Activated CD4-positive, alpha-beta T cell treated with anti-CD3 and anti-CD28 coated beads, Interleukin-2, amount 50 U/mL, for 1 hour (primary cell): ENCODE data around the gene FASTK.
A peak's percentile ranks its signal among the peaks of the same experiment; 100 is the strongest.

Experiments used
- DNase-seq: peaks from one replicate; pipeline ENCODE4 v3.0.0-alpha.2; 2020

The FASTK gene

DNA sequence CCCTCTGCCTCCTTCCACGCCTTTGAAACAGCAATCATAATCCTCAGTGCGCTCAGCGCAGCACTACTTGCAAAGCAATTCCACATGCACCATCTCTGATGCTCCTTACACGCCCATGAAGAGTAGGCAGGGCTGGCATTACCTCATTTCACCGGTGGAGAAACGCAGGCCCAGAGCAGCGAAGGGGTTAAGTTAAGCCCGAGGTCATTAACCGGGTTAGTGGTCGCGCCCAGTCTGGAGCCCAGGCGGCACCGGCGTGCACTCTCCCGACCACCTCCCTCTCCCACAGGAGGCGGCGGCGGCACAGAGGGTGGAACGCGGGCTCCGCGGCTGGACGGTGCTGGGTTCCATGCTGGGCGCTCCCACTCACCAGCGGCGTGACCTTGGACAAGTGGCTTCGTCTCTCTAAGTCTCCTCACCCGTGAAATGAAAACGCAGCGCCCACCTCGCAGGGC, 515 bp downstream of the FASTK start:
- peak; percentile 8 for DNase-seq

DNA sequence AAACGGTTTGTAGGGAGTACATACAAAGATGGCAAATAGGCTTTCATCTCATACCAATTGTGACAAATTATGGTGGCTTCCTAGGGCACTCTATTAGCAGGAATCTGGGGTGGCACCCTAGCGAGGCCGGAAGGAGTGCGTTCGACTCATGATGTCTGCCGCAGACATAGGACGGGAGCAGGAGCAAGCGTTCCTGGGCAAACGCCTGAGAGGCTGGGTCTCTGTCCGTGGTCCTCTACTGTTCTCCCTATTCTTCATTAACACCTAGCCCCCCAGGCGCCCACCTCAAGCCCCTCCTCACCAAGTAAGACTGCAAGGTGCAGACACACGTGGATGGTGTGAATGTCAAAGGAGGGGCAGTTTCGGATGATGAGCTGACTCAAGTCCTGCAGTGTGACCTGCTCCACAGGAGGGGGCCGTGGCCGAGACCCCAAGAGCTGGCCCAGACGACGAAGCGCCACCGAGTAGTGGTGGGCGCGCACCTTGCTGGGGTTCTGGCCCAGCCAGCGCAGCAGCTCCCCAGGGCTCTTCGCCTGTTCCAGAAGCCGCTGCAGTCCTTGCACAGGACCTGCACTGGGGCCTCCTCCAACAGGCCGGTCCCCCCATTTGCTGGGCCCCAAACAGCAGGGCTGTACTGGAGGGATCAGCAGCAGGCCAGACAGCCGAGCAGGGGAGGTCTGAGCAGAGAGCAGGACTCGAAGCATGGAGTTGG, 1.3 kb downstream of the FASTK start:
- DNase-seq, result no peak

DNA sequence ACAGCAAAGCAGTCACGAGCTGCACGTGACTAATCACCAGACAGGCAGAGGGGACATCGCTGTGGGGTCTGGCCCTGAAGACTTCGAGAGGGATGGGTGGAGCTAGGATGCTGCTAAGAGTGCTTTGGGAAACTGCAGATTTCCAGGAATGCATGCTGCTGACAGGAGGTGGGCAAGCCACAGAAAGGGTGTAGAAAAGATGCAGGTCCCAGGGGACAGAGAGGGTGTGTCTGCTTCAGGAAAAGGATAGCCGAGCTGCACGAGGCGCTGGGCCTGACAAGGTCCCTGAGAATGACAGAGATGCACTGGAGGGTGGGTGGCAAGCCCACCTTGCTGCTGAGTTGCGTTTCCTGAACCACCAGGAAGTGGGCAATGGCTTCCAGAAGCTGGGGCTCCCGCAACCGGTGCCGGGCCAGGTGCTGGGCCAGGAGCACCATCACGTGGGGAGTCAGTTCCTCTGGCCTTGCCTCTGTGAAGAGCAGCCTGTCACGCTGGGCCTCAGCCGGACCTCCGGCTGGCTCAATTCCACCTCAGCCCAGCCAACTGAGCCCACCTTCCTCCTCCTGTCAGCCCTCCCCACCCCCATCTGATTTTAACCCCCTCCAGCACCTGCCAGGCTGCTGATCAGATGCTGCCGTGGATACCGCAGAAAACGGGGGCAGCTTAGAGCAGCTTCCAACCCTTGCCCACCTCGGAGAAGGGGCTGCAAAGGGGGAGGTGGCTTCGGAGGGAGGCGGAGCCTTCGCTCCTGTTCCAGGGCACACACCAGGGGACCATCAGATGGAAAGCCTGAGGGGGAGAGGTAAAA, 2.2 kb downstream of the FASTK start:
- no peak for DNase-seq

DNA sequence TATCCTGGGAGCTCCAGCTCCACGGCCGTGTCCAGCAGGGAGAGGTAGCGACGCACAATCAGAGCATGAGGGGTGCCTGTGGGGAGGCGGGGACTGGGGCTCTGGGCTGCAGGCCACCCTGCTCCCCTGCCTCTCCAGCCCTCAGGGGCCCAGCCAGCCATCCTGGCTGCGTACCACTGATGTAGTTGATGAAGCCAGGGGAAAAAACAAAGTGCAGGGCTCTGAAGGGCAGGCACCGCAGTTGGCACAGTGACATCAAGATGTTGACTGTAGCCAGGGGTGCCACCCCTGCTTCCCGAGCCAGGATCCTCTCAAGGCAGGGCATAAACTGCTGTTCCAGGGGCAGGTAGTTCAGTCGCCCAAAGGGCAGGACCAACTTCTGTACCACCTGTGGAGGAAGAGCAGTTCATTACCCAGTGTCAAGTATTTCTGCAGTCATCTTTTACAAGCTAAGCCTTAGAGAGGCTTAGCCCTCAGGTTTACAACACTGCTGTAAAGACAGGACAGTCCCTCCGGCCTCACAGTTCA, 2.8 kb downstream of the FASTK start:
- no peak for DNase-seq

DNA sequence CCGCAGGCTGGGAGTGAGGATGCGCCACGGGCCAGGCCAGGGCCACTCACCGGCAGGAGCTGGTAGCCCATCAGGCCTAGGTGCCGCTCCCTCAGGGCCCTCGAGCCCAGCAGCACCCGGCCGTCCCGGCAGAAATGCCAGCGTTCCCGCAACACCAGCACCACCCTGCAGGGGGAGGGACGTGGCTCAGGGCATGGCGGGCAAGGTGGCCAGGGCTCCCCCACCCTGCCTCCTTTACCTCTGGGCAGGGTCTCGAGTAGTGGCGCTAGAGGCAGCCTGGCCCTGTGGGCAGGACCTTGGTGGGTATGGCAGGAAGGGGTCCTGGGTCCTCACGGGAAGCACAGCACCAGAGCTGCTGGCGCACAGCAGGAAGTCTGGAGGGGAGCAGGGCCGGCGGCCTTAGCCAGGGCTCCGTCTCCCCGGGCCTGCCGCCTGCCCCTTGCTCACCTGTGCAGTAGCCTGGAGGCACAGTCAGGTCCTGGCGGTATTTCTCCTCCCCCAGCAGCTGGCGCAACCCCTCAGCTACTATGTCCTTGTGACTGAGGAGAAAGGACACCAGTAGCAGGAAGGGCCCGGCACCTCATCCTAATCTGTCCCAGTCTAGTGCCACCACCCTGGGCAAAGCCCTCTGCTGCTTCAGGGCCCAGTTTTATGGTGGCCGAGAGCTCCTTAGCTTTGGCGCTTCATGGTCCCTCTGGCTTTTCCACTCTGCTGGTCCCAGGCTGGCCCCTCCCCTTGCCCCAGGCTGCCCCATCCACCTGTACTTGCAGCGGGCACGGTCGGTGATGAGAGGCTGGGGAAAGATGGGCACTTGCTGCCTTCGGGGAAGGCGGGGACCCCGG, 3.5 kb downstream of the FASTK start:
- DNase-seq, result peak; percentile 19

DNA sequence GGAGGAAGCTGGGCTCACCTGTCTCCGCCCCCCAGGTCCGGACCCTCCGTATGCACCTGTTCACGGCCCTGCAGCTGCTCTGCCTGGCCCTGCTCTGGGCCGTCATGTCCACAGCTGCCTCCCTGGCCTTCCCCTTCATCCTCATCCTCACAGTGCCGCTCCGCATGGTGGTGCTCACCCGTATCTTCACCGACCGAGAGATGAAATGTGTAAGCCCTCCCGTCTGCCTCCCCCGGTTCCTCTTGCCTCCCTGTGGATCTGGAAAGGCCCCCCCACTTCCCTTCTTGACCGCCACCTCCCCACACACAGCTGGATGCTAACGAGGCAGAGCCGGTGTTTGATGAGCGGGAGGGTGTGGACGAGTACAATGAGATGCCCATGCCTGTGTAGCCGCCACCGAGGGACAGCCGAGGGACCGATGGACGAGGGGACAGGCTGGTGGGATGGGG, 4.6 kb downstream of the FASTK start:
- DNase-seq, result no peak

DNA sequence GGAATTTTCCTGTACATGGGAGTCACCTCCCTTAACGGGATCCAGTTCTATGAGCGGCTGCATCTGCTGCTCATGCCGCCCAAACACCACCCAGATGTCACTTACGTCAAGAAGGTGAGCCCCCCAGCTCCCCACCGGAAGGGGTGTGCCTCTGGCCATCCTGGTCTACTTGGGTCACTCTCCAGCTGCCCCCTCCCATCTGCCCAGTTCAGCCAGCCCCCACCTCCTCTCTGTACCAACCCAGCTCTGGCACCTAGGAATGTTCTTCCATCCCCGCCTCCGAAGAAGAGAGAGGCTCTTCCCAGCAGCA, 5.0 kb downstream of the FASTK start:
- DNase-seq, result no peak

DNA sequence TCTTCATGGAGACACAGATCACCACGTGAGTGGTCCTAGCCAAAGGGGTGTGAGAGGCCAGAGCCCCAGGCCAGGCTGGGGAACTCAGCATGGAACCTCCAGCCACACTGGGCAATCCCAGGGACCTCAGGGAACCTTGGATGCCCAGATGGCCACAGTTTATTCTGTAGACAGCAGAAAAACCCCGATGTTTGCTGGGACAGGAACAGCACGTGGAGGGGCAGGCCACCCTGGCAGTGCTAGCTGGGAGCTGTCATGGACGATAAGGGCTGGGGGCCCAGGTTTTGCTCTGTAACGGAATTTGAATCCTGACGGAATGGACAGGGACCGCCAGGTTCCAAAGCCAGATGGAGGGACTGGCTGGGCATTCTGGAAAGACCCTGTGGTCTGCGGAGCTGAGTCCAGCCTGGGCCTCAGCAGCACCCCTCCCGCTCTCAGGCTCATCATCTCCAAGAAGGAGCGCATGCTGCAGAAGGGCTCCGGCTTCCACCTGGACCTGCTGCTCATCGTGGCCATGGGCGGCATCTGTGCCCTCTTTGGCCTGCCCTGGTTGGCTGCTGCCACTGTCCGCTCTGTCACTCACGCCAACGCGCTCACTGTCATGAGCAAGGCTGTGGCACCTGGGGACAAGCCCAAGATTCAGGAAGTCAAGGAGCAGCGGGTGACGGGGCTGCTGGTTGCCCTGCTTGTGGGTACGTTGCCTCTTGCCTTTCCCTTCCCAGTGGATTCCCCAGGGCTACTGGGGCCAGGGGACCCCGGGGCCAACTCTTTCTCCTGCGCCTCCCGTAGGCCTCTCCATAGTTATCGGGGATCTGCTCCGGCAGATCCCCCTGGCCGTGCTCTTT, 5.6 kb downstream of the FASTK start:
- no peak for DNase-seq

DNA sequence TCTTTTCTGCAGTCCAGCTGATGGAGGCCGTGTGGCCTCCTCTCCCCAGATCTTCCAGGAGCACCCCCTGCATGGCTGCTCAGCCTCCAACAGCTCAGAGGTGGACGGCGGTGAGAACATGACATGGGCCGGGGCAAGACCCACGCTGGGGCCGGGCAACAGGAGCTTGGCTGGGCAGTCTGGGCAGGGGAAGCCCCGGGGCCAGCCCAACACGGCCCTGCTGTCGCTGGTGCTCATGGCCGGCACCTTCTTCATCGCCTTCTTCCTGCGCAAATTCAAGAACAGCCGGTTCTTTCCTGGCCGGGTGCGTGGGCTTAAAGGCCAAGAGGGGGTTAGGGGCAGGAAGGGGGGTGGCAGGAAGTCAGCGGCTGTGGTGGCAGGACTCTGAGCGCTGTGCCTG, 6.6 kb downstream of the FASTK start:
- DNase-seq, result no peak

DNA sequence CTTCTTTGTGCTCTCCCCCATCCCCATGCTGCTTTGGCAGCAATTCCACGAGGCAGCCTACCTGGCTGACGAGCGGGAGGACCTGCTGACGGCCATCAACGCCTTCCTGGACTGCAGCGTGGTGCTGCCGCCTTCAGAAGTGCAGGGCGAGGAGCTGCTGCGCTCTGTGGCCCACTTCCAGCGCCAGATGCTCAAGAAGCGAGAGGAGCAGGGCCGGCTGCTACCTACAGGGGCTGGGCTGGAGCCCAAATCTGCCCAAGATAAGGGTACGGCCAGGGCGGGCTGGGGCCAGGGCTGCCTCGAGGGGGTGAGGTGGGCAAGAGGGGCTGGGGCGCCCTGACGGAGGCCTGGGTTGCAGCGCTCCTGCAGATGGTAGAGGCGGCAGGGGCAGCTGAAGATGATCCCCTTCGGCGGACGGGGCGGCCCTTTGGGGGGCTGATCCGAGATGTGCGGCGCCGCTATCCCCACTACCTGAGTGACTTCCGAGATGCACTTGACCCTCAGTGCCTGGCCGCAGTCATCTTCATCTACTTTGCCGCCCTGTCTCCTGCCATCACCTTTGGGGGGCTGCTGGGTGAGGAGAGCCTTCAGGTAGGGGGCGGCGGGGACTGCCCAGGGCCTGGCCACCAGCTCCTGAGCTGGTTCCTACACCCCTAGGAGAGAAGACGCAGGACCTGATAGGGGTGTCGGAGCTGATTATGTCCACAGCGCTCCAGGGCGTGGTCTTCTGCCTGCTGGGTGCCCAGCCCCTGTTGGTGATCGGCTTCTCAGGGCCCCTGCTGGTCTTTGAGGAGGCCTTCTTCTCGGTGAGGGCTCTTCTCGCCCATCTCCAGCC, 9.4 kb downstream of the FASTK start:
- no peak for DNase-seq

DNA sequence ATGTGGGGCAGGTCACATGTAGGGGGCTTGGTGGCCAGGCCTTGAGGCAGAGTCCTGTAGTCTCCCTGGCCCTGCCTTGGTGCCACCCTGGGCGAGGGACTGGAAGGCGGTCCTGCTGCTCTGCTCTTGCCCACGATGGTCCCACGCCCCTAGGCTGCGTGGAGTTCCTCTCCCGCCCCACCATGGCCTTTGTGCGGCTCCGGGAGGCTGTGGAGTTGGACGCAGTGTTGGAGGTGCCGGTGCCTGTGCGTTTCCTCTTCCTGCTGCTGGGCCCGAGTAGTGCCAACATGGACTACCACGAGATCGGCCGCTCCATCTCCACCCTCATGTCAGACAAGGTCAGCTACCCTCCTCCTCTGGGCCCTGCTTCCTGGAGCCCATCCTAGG, 10.0 kb downstream of the FASTK start:
- DNase-seq, result no peak

DNA sequence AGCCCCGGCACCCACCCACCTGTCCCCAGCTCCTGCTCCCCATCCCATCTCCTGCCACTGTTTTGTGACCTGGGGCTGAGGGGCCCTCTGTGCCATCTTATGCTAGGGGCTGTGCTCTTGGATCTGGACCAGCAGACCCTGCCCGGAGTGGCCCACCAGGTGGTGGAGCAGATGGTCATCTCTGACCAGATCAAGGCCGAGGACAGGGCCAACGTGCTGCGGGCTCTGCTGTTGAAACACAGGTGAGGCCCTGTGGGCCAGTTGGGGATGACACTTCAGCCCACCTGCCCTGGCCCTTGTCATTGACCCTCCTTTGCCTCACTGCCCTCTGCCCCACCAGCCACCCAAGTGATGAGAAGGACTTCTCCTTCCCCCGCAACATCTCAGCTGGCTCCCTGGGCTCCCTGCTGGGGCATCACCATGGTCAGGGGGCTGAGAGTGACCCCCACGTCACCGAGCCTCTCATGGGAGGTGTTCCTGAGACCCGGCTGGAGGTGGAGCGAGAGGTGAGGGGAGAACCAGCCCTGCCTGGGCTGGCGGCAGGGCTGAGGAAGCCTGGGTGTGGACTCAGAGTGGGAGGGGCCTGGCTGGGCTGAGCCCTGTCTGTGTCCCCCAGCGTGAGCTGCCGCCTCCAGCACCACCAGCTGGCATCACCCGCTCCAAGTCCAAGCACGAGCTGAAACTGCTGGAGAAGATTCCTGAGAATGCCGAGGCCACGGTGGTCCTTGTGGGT, 10.6 kb downstream of the FASTK start:
- no peak for DNase-seq

DNA sequence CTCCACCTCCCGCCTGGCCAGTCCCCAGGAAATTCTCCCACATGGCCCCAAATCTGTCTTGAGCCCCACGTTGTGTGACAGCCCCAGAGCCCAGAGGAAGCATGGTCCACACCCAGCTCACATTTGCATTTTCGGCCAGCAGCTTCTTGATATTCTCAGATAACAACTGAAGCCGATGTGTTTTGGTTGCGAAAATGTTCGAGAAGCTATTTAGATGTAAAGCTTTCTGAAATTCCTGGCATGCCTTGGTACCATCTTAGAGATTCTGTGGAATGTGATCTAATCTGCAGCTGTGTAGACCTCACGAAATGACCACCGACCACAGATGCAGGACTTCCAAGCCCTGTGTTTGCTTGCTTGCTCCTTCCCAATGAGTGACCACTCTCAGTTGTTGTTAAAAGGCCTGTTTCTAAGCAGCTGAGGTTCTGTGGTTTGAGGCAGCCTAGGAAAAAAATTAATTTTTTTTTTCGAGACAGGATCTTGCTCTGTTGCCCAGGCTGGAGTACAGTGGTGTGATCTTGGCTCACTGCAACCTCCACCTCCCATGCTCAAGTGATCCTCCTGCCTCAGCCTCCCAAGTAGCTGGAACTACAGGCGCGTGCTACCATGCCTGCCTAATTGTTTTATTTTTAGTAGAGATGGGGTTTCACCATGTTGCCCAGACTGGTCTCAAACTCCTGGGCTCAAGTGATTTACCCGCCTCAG, 12.4 kb downstream of the FASTK start:
- no peak for DNase-seq

DNA sequence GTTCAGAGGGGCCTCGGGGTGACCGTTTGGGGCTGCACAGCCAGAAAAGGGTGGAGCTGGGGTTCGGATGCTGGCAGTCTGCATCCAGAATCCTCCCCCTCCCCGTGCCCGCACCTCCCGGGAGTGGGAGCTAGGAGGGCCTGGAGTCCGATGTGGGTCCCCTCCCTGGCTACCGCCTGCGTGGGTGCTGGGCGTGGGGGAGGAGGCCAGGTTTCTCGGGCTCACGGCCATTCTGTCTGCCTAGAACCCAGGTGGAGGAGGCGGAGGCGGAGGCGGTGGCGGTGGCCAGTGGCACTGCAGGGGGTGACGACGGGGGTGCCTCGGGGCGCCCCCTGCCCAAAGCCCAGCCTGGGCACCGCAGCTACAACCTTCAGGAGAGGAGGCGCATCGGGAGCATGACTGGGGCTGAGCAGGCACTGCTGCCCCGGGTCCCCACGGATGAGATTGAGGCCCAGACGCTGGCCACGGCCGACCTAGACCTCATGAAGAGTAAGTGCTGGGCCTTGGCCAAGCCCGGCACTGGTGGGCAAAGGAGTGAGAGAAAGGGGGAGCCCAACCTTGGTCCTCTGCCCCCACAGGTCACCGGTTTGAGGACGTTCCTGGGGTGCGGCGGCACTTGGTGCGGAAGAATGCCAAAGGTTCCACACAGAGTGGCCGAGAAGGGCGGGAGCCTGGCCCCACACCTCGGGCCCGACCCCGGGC, 14.2 kb downstream of the FASTK start:
- DNase-seq, result no peak

DNA sequence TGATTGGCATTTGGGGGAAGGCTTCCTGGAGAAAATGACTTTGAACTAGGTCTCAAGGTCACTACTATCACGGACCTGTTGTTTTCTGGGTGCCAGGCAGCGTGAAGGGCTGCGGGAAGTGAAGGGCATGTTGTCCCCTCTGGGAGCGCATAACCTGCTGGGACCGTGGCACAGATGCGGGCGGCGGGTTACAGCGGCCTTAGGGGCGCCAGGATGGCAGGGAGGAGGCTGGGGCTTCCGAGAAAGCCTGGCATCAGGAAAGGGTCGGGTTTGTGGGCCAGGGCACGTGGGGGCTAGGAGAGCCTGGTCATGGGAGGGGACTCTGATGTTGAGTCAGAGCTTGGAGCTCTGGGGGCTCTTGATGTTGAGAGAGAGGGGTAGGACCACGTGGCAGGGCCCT, 15.1 kb downstream of the FASTK start:
- no peak for DNase-seq

DNA sequence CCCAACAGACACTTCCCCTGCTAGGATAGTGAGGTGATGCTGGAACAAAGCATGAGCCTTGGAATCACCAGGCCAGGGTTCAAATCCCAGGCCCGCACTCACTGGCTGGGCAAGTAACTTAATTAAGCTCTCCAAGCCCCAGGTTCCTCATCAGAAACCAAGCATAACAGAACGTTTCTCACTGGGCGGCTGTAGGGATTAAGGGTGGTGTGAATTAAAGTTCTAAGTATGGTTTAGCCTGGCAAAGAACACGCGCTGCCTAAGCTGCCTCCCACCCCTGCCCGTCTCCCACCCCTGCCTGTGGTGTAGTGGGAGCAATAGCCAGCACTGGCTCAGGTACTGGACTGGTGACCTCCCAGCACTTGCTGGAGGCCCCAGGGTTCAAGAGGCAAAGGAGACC, 15.6 kb downstream of the FASTK start:
- DNase-seq, result no peak

DNA sequence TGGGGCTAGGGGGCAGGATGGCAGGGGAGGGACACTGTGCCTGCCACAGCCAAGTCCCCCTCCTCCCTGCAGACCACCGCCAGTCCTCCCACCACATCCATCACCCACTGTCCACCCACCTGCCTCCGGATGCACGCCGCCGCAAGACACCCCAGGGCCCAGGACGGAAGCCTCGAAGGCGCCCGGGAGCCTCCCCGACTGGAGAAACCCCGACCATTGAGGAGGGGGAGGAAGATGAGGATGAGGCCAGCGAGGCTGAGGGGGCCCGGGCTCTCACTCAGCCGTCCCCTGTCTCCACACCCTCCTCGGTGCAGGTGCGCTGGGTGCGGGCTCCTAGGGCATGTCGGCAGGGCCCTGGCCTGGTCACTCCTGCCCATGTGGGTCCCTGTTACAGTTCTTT, 16.2 kb downstream of the FASTK start:
- no peak for DNase-seq

DNA sequence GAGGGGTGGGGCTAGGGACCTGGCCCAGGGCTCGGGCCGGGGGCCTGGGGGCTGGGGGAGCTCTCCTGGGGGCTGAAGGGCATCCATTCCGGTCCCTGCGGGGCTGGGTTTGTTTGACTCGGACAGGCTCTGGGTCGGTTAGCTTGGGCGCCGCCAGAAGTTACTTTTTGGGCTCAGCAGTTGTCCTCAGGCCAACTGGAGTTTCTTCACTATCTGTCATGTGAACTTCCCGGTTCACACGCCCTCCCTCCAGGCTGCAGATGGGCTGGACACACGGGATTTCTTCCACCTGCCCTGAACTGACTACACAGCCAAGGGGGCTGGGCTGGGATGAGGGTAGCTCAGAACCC, 17.4 kb downstream of the FASTK start:
- no peak for DNase-seq

DNA sequence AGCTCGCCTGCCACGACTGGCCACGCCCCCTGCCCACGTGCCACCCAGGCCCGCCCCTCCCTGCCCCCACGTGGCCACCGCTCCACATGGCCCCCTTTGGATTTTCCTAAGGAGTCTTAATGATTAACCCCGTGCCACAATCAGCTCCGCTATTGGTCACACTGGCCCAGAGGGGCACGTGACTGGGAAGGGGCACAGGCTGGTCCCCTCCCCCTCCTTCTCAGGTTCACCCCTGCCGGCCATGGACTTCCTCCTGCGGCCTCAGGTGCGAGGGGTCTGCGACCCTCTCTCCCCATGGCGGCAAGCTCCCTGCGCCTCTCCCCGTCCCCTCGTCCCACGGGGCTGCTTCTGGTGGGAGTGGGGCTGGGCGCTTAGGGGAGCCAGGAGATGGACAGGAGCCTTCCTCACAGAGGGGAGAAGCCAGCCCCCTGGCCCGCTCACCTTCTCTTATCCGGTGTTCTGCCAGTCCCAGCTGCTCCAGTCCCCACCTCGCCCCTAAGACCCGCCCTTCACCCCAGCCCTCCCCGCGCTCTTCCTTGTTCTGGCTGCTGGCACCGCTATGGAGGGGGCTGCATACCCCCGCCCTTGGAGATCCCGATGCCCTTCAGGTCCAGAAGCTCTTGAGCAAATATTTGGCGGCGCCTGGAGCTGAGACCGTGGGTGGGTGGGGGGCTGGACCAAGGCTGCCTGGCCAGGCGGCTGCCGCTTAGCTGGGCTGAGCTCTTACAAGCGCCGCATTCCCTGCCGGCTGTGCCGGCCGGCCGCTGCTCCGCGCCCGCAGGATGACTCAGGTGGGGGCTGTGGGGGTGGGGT, 18.0 kb downstream of the FASTK start:
- DNase-seq, result no peak
